Measurements from ENCODE around the gene NEUROD1. TPM values are rescaled to one million over a fixed set of nuclear protein-coding genes. Genes with fewer than 3 reads are reported as not detected.

Gene NEUROD1
- total RNA-seq, 2 donors from 2014 or later: not detected

DNA sequence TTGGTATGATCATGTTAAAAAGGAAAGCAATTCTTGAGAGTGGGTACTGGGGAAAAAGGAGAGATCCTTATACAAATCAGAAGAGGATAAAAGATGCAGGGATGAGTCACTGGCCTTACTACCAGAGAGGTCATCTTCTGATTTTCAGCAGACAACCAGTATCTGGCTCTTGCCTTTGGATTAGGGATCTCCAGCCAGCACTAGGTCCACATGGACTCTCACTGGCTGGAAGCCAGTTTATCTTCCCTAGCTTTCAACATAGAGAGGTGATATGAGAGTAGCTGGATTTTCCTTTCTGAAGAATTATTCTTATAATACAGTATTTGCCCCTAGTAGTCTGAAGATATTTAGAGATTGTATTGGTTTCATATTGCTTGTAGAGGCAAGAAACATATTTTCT lies 53.6 kb downstream of the NEUROD1 start:
- TF ChIP-seq POLR2AphosphoS5 (IDR thresholded peaks at IDR 0.05) (no peak), POLR2A (IDR thresholded peaks at IDR 0.05) (no peak)
- TF ChIP-seq, protein P1, sequence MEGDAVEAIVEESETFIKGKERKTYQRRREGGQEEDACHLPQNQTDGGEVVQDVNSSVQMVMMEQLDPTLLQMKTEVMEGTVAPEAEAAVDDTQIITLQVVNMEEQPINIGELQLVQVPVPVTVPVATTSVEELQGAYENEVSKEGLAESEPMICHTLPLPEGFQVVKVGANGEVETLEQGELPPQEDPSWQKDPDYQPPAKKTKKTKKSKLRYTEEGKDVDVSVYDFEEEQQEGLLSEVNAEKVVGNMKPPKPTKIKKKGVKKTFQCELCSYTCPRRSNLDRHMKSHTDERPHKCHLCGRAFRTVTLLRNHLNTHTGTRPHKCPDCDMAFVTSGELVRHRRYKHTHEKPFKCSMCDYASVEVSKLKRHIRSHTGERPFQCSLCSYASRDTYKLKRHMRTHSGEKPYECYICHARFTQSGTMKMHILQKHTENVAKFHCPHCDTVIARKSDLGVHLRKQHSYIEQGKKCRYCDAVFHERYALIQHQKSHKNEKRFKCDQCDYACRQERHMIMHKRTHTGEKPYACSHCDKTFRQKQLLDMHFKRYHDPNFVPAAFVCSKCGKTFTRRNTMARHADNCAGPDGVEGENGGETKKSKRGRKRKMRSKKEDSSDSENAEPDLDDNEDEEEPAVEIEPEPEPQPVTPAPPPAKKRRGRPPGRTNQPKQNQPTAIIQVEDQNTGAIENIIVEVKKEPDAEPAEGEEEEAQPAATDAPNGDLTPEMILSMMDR (IDR thresholded peaks at IDR 0.05): no peak

More for the DNA sequence above, 53.6 kb downstream of the NEUROD1 start:
- H3K9me3 ChIP-seq: no peaks in the 10 kb centered on the region
- H3K27me3 ChIP-seq (replicated peaks; ENCODE audit: insufficient read depth): peaks cover 2% of the 10 kb centered on the region
- H3K4me1 ChIP-seq (replicated peaks): no peaks in the 10 kb centered on the region
- no peak overlapping the region for H3K4me3 ChIP-seq
- H3K27ac ChIP-seq: no peak overlapping the region
- no peak for DNase-seq (ENCODE audit: low spot score)
- H3K36me3 ChIP-seq: no peaks in the 10 kb centered on the region
- intact Hi-C loops (cut with DNase I): no loop called here

Other genes with a start within 250 kb of the NEUROD1 start
- gene ITGA4, start 223.1 kb downstream of the NEUROD1 start, total RNA-seq: 1 to 10 TPM; 2.9 to 6.4 TPM
- 1 to 10 TPM in 1 of 2 donors, under 1 TPM in 1; 0.55 to 3.9 TPM for gene CERKL, start 23.4 kb downstream of the NEUROD1 start, total RNA-seq
- 100 to 1,000 TPM in 1 of 2 donors, 10 to 100 TPM in 1; 78.9 to 159 TPM for gene ITPRID2, start 211.2 kb upstream of the NEUROD1 start, total RNA-seq

All from prostate gland (tissue), 2 donors.